Liver (tissue), 9 donors: ENCODE data around the gene FRRS1. TPM values are rescaled to one million over a fixed set of nuclear protein-coding genes. Genes with fewer than 3 reads are reported as not detected.

Experiments
- DNase-seq: peaks from one replicate; pipeline ENCODE4 v3.0.0-alpha.2; 2017; ENCODE audit warnings: low spot score
- H3K27ac ChIP-seq, 2 donors: one replicate each; pipeline ENCODE4 v1.7.0; 2013; ENCODE audit warnings: inconsistent platforms in 2 of 2, low read length in 2 of 2, control low read depth in 1 of 2, low read depth in 1 of 2, mild to moderate bottlenecking in 1 of 2
- H3K27me3 ChIP-seq, 4 donors: one replicate each; pipeline versions ENCODE4 v1.6.1 to v1.7.0; 2013; ENCODE audit warnings: low read length in 3 of 4, inconsistent platforms in 1 of 4, mild to moderate bottlenecking in 1 of 4, moderate library complexity in 1 of 4; ENCODE audit not compliant: control insufficient read depth in 4 of 4, insufficient read depth in 4 of 4
- H3K36me3 ChIP-seq, 4 donors: one replicate each; pipeline versions ENCODE4 v1.6.1 to v1.7.0; 2013; ENCODE audit warnings: low read length in 3 of 4, mild to moderate bottlenecking in 3 of 4, low read depth in 1 of 4, moderate library complexity in 1 of 4; ENCODE audit not compliant: control insufficient read depth in 4 of 4, insufficient read depth in 3 of 4
- H3K4me1 ChIP-seq, 4 donors: one replicate each; pipeline versions ENCODE4 v1.6.1 to v1.7.0; 2013; ENCODE audit warnings: low read length in 3 of 4, mild to moderate bottlenecking in 3 of 4, moderate library complexity in 1 of 4; ENCODE audit not compliant: control insufficient read depth in 4 of 4, insufficient read depth in 4 of 4
- H3K4me3 ChIP-seq, 3 donors: one replicate each; pipeline versions ENCODE4 v1.6.1 to v1.7.0; 2013; ENCODE audit warnings: low read length in 3 of 3, control low read depth in 1 of 3, low read depth in 1 of 3, mild to moderate bottlenecking in 1 of 3
- H3K9ac ChIP-seq, 2 donors: one replicate each; pipeline ENCODE4 v1.7.0; 2013; ENCODE audit warnings: low read length in 2 of 2, mild to moderate bottlenecking in 2 of 2, moderate library complexity in 2 of 2, control low read depth in 1 of 2, low read depth in 1 of 2
- H3K9me3 ChIP-seq, 4 donors: one replicate each; pipeline versions ENCODE4 v1.6.1 to v1.7.0; 2013; ENCODE audit warnings: low read length in 3 of 4; ENCODE audit not compliant: control insufficient read depth in 4 of 4
- GABPA ChIP-seq, 2 donors: IDR thresholded peaks in 1 of 2; conservative IDR thresholded peaks in 1 of 2; 2 replicates each; pipeline ENCODE4 v1.6.1; 2016; ENCODE audit warnings: antibody characterized with exemption in 2 of 2, mild to moderate bottlenecking in 1 of 2, moderate library complexity in 1 of 2
- HNF4A ChIP-seq, 2 donors: conservative IDR thresholded peaks; 2 replicates each; pipeline ENCODE4 v1.6.1; 2016; ENCODE audit warnings: antibody characterized with exemption in 2 of 2, mild to moderate bottlenecking in 2 of 2
- JUND ChIP-seq, 2 donors: IDR thresholded peaks; 2 replicates each; pipeline ENCODE4 v1.6.1; 2016; ENCODE audit warnings: antibody characterized with exemption in 2 of 2
- RAD21 ChIP-seq, 2 donors: IDR thresholded peaks; 2 replicates each; pipeline ENCODE4 v1.6.1; 2016; ENCODE audit warnings: antibody characterized with exemption in 2 of 2, mild to moderate bottlenecking in 2 of 2
- RXRA ChIP-seq, 2 donors: IDR thresholded peaks; 2 replicates each; pipeline ENCODE4 v1.6.1; 2017 to 2018; ENCODE audit warnings: antibody characterized with exemption in 2 of 2, mild to moderate bottlenecking in 1 of 2
- SP1 ChIP-seq: IDR thresholded peaks from 2 replicates; pipeline ENCODE4 v1.6.1; 2018; ENCODE audit warnings: antibody characterized with exemption, mild to moderate bottlenecking
- TAF1 ChIP-seq: conservative IDR thresholded peaks from 2 replicates; pipeline ENCODE4 v1.6.1; 2016; ENCODE audit warnings: antibody characterized with exemption, mild to moderate bottlenecking
- YY1 ChIP-seq: IDR thresholded peaks from 2 replicates; pipeline ENCODE4 v1.6.1; 2016; ENCODE audit warnings: antibody characterized with exemption, mild to moderate bottlenecking
- WGBS: extraction: QIAGEN DNeasy Blood & Tissue Kit; methylation state at CpG from one replicate; pipeline ENCODE4 v1.1.7; 2013; 5-methylcytosine and 5-hydroxymethylcytosine counted together
- polyA plus RNA-seq, 2 donors: library from polyadenylated mRNA; stranded (reverse) in 1 of 2; unstranded in 1 of 2; fragments of 200-250 nt in 1 of 2; fragments of >200 nt in 1 of 2; fragmentation: Nextera tagmentation in 1 of 2; extraction: Ambion mirVana in 1 of 2; gene quantifications; one replicate each; pipeline versions ENCODE4 v1.2.1 to v1.2.3, GENCODE V29; 2013 to 2015
- total RNA-seq, 2 donors: library from RNA; depleted of rRNA; stranded (reverse); fragments of >200 nt; gene quantifications; one replicate each; pipeline ENCODE4 v1.2.3, GENCODE V29; 2014
- TF ChIP-seq, protein P1 (sequence below): fragments of 150-350 bp; IDR thresholded peaks from 2 replicates; pipeline ENCODE4 v1.5.1; 2017; ENCODE audit warnings: improper control_type of control experiment, low read depth, low read length; ENCODE audit not compliant: missing input control
- TF ChIP-seq, protein P2 (sequence below): IDR thresholded peaks from 2 replicates; pipeline ENCODE4 v1.6.1; 2016; ENCODE audit warnings: antibody characterized with exemption
- TF ChIP-seq, protein P3 (sequence below): IDR thresholded peaks from 2 replicates; pipeline ENCODE4 v1.6.1; 2016; ENCODE audit warnings: antibody characterized with exemption
- TF ChIP-seq, protein P4 (sequence below): IDR thresholded peaks from 2 replicates; pipeline ENCODE4 v1.6.1; 2016; ENCODE audit warnings: antibody characterized with exemption
- TF ChIP-seq, protein P5 (sequence below): IDR thresholded peaks from 2 replicates; pipeline ENCODE4 v1.6.1; 2016; ENCODE audit warnings: antibody characterized with exemption, mild to moderate bottlenecking
- donor health status: healthy.
- donor health status: healthy.
- donor health status: healthy.
- donor health status: healthy.
- donor health status: healthy.

Gene FRRS1, protein sequence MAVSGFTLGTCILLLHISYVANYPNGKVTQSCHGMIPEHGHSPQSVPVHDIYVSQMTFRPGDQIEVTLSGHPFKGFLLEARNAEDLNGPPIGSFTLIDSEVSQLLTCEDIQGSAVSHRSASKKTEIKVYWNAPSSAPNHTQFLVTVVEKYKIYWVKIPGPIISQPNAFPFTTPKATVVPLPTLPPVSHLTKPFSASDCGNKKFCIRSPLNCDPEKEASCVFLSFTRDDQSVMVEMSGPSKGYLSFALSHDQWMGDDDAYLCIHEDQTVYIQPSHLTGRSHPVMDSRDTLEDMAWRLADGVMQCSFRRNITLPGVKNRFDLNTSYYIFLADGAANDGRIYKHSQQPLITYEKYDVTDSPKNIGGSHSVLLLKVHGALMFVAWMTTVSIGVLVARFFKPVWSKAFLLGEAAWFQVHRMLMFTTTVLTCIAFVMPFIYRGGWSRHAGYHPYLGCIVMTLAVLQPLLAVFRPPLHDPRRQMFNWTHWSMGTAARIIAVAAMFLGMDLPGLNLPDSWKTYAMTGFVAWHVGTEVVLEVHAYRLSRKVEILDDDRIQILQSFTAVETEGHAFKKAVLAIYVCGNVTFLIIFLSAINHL
- 10 to 100 TPM; 49.2 to 87.4 TPM for total RNA-seq
- 10 to 100 TPM in 1 of 2 donors, 1 to 10 TPM in 1; 2.7 to 11.5 TPM for polyA plus RNA-seq

DNA sequence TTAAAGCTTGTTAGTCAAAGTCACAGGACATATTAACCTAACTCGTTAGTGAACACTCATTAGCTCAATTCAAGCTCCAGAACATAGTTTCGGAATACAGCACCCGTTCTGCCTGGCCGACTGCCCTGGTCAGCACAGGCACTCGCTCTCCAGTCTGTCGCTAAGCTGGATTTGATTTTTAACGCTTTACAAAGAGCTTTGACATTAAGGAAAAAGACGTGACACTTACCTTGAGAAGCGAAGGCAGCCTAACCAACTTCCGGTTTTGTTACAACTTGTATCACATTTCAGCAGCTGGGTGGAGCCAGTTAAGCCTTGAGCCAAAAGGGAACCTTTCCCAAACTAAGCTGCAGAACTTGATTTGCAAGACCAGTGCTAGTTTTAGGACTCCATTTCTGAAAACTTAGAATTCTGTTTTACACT lies at the start of gene FRRS1:
TSS of gene FRRS1 (minus strand) at position 258 of the 423 bp plus-strand sequence. CDS start 17,867 bp downstream, outside the sequence.
- Histone ChIP-seq H3K36me3 (no peaks in the 10 kb centered on the region), H3K27me3 (no peaks in the 10 kb centered on the region), H3K9ac (peak within 1 kb of the TSS; percentile 87 to 100), H3K4me3 (peak within 1 kb of the TSS; percentile 52 to 98 (median 63)), H3K4me1 (peaks cover 2 to 21% (median 12%) of the 10 kb centered on the region in 4 donors), H3K27ac (peak within 1 kb of the TSS; percentile 81 to 96), H3K9me3 (no peaks in the 10 kb centered on the region)
- peak; percentile 68 for DNase-seq
- TF ChIP-seq RAD21 (IDR thresholded peaks at IDR 0.05) (peak; percentile 29 to 57), TAF1 (peak; percentile 82), JUND (IDR thresholded peaks at IDR 0.05) (no peak), GABPA (IDR thresholded peaks at IDR 0.05 in 1 of 2, conservative IDR thresholded peaks at IDR 0.05 in 1 of 2) (peak; percentile 51 to 76), SP1 (no peak), RXRA (IDR thresholded peaks at IDR 0.05) (peak in 1 of 2 donors; percentile 36), HNF4A (conservative IDR thresholded peaks at IDR 0.05) (peak; percentile 24 to 28), YY1 (peak; percentile 96)
- TF ChIP-seq, protein P1, sequence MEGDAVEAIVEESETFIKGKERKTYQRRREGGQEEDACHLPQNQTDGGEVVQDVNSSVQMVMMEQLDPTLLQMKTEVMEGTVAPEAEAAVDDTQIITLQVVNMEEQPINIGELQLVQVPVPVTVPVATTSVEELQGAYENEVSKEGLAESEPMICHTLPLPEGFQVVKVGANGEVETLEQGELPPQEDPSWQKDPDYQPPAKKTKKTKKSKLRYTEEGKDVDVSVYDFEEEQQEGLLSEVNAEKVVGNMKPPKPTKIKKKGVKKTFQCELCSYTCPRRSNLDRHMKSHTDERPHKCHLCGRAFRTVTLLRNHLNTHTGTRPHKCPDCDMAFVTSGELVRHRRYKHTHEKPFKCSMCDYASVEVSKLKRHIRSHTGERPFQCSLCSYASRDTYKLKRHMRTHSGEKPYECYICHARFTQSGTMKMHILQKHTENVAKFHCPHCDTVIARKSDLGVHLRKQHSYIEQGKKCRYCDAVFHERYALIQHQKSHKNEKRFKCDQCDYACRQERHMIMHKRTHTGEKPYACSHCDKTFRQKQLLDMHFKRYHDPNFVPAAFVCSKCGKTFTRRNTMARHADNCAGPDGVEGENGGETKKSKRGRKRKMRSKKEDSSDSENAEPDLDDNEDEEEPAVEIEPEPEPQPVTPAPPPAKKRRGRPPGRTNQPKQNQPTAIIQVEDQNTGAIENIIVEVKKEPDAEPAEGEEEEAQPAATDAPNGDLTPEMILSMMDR: no peak
- TF ChIP-seq, protein P2, sequence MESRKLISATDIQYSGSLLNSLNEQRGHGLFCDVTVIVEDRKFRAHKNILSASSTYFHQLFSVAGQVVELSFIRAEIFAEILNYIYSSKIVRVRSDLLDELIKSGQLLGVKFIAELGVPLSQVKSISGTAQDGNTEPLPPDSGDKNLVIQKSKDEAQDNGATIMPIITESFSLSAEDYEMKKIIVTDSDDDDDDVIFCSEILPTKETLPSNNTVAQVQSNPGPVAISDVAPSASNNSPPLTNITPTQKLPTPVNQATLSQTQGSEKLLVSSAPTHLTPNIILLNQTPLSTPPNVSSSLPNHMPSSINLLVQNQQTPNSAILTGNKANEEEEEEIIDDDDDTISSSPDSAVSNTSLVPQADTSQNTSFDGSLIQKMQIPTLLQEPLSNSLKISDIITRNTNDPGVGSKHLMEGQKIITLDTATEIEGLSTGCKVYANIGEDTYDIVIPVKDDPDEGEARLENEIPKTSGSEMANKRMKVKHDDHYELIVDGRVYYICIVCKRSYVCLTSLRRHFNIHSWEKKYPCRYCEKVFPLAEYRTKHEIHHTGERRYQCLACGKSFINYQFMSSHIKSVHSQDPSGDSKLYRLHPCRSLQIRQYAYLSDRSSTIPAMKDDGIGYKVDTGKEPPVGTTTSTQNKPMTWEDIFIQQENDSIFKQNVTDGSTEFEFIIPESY: peak; percentile 21
- TF ChIP-seq, protein P3, sequence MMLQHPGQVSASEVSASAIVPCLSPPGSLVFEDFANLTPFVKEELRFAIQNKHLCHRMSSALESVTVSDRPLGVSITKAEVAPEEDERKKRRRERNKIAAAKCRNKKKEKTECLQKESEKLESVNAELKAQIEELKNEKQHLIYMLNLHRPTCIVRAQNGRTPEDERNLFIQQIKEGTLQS: no peak
- TF ChIP-seq, protein P4, sequence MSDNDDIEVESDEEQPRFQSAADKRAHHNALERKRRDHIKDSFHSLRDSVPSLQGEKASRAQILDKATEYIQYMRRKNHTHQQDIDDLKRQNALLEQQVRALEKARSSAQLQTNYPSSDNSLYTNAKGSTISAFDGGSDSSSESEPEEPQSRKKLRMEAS: no peak
- TF ChIP-seq, protein P5, sequence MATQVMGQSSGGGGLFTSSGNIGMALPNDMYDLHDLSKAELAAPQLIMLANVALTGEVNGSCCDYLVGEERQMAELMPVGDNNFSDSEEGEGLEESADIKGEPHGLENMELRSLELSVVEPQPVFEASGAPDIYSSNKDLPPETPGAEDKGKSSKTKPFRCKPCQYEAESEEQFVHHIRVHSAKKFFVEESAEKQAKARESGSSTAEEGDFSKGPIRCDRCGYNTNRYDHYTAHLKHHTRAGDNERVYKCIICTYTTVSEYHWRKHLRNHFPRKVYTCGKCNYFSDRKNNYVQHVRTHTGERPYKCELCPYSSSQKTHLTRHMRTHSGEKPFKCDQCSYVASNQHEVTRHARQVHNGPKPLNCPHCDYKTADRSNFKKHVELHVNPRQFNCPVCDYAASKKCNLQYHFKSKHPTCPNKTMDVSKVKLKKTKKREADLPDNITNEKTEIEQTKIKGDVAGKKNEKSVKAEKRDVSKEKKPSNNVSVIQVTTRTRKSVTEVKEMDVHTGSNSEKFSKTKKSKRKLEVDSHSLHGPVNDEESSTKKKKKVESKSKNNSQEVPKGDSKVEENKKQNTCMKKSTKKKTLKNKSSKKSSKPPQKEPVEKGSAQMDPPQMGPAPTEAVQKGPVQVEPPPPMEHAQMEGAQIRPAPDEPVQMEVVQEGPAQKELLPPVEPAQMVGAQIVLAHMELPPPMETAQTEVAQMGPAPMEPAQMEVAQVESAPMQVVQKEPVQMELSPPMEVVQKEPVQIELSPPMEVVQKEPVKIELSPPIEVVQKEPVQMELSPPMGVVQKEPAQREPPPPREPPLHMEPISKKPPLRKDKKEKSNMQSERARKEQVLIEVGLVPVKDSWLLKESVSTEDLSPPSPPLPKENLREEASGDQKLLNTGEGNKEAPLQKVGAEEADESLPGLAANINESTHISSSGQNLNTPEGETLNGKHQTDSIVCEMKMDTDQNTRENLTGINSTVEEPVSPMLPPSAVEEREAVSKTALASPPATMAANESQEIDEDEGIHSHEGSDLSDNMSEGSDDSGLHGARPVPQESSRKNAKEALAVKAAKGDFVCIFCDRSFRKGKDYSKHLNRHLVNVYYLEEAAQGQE: peak; percentile 92
- under 1% methylated on average over 10 of the region's 10 CpGs for WGBS
